HepG2 (cell line): Measurements from ENCODE around the gene CASKIN1. TPM values are rescaled to one million over a fixed set of nuclear protein-coding genes. Genes with fewer than 3 reads are reported as not detected.
A peak's percentile ranks its signal among the peaks of the same experiment; 100 is the strongest.

Experiments used
- CAMTA2 ChIP-seq: sonication (generic); formaldehyde crosslinking; IDR thresholded peaks from 2 replicates; pipeline ENCODE4 v1.4.0; 2020; ENCODE audit warnings: mild to moderate bottlenecking, missing genetic modification reagents, borderline replicate concordance
- DR1 ChIP-seq: sonication (generic); formaldehyde crosslinking; IDR thresholded peaks from 2 replicates; pipeline ENCODE4 v1.8.0; 2021; ENCODE audit warnings: mild to moderate bottlenecking, missing genetic modification reagents, inconsistent platforms
- KLF16 ChIP-seq, 2 experiments: sonication (generic) in 1 of 2; formaldehyde crosslinking in 1 of 2; IDR thresholded peaks; 2 replicates each; pipeline versions ENCODE4 v1.6.1 to v1.8.0; 2016 to 2023; ENCODE audit warnings: missing genetic modification reagents in 2 of 2, missing compliant biosample characterization in 1 of 2
- MED8 ChIP-seq: sonication (generic); formaldehyde crosslinking; IDR thresholded peaks from 2 replicates; pipeline ENCODE4 v1.8.1; 2023; ENCODE audit warnings: mild to moderate bottlenecking, missing genetic modification reagents; ENCODE audit not compliant: insufficient replicate concordance
- MEF2D ChIP-seq: sonication (generic); formaldehyde crosslinking; IDR thresholded peaks from 2 replicates; pipeline ENCODE4 v1.5.1; 2020; ENCODE audit warnings: mild to moderate bottlenecking, missing genetic modification reagents
- NFYC ChIP-seq: IDR thresholded peaks from 2 replicates; pipeline ENCODE4 v1.6.1; 2016; ENCODE audit warnings: missing genetic modification reagents, missing compliant biosample characterization
- RFXAP ChIP-seq: sonication (generic); formaldehyde crosslinking; IDR thresholded peaks from 2 replicates; pipeline ENCODE4 v1.4.0; 2020; ENCODE audit warnings: missing genetic modification reagents, borderline replicate concordance
- RNF2 ChIP-seq: fragments of 450-650 bp; conservative IDR thresholded peaks from 2 replicates; pipeline ENCODE4 v1.6.1; 2016; ENCODE audit warnings: low read depth
- SIN3A ChIP-seq: IDR thresholded peaks from 2 replicates; pipeline ENCODE4 v1.6.1; 2011; ENCODE audit warnings: low read depth, mild to moderate bottlenecking, control low read depth, low read length, borderline replicate concordance
- SP1 ChIP-seq, 2 experiments: fragments of 450-650 bp in 1 of 2; sonication (generic) in 1 of 2; formaldehyde crosslinking in 1 of 2; IDR thresholded peaks; 2 replicates each; pipeline versions ENCODE4 v1.4.0 to v1.6.1; 2016 to 2020; ENCODE audit warnings: missing genetic modification reagents in 1 of 2
- polyA plus RNA-seq, 8 experiments: library from polyadenylated mRNA; depleted of rRNA in 3 of 8; stranded (reverse) in 7 of 8; unstranded in 1 of 8; fragments of >200 nt; fragmentation: Illumina TruSeq in 4 of 8; extraction: Trizol in 4 of 8; gene quantifications; 2 replicates each; pipeline versions ENCODE4 v1.2.1 to v1.2.3, GENCODE V29; 2011 to 2016; ENCODE audit warnings: low read depth in 4 of 8, missing spikeins in 1 of 8, mixed read lengths in 1 of 8; ENCODE audit not compliant: insufficient read depth in 1 of 8
- total RNA-seq, 5 experiments: library from RNA; depleted of rRNA; stranded (reverse); fragments of >200 nt; fragmentation: Illumina TruSeq; extraction: Trizol; gene quantifications; 2 replicates each; pipeline ENCODE4 v1.2.3, GENCODE V29; 2016; ENCODE audit warnings: low read depth in 1 of 5
- TF ChIP-seq, protein P1 (sequence below): sonication (generic); formaldehyde crosslinking; IDR thresholded peaks from 2 replicates; pipeline ENCODE4 v1.9.0; 2022; ENCODE audit warnings: missing genetic modification reagents, mild to moderate bottlenecking, borderline replicate concordance
- TF ChIP-seq, protein P2 (sequence below): sonication (generic); formaldehyde crosslinking; IDR thresholded peaks from 2 replicates; pipeline ENCODE4 v1.4.0; 2020; ENCODE audit warnings: missing genetic modification reagents
- TF ChIP-seq, protein P3 (sequence below): sonication (generic); formaldehyde crosslinking; IDR thresholded peaks from 2 replicates; pipeline ENCODE4 v1.4.0; 2020; ENCODE audit warnings: missing genetic modification reagents, mild to moderate bottlenecking, borderline replicate concordance
- TF ChIP-seq, protein P4 (sequence below): sonication (generic); formaldehyde crosslinking; conservative IDR thresholded peaks from 2 replicates; pipeline ENCODE4 v1.8.1; 2023; ENCODE audit warnings: missing genetic modification reagents
- TF ChIP-seq, protein P5 (sequence below): sonication (generic); formaldehyde crosslinking; IDR thresholded peaks from 2 replicates; pipeline ENCODE4 v1.8.0; 2022; ENCODE audit warnings: missing genetic modification reagents, mild to moderate bottlenecking, borderline replicate concordance

CASKIN1 gene
- total and polyA plus RNA-seq, 2 of the 13 experiments (the other 11 are each of a cell fraction or from before 2014, with no cell fraction given), result 1.2 to 2.2 TPM

DNA sequence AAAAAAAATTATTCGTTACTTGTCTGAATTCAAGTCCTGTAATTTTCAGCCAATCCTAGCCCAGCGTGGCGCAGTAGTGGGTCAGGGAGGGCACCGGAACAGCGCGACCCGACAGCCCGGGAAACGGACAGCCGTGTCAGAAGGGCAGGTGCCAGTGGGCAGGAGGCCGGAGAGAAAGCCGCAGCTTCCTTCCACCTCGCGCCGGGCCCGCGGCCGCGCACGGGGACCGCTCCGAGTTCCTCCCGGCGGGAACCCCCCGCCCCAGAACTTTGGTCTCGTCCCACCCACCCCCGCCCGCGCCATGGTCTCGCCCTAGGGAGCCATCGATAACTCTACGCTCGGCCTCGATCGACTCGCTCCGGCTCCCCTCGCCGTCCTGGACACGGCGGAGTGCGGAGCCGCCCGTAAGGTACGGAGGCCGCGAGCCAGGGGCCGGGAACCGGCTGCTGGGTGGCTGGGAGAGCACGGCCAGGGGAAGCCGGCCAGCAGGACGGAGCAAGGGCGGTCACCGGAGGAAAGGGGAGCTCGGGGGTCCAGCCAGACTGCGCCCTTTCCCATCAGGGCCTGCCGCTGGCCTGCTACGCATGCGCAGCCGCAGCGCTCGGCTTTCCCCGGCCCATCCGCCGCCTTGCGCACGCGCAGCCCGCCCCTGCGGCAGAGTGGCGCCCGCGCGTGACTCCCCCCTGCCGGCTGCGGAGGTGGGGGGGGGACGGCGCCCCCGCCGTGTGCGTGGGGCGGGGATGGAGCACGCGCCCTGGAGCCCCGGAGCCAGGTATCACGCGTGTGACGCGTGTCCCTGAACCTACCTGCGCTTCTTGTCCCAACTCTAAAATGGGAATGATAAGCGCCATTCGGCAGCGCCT lies 8.9 kb upstream of the CASKIN1 start, which contains the start of gene MLST8 (continued):
- TF ChIP-seq, protein P1, sequence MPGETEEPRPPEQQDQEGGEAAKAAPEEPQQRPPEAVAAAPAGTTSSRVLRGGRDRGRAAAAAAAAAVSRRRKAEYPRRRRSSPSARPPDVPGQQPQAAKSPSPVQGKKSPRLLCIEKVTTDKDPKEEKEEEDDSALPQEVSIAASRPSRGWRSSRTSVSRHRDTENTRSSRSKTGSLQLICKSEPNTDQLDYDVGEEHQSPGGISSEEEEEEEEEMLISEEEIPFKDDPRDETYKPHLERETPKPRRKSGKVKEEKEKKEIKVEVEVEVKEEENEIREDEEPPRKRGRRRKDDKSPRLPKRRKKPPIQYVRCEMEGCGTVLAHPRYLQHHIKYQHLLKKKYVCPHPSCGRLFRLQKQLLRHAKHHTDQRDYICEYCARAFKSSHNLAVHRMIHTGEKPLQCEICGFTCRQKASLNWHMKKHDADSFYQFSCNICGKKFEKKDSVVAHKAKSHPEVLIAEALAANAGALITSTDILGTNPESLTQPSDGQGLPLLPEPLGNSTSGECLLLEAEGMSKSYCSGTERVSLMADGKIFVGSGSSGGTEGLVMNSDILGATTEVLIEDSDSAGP (CRISPR knock-in tag), result peak; percentile 61; the same call in 1 of the 2 replicates
- TF ChIP-seq, protein P2, sequence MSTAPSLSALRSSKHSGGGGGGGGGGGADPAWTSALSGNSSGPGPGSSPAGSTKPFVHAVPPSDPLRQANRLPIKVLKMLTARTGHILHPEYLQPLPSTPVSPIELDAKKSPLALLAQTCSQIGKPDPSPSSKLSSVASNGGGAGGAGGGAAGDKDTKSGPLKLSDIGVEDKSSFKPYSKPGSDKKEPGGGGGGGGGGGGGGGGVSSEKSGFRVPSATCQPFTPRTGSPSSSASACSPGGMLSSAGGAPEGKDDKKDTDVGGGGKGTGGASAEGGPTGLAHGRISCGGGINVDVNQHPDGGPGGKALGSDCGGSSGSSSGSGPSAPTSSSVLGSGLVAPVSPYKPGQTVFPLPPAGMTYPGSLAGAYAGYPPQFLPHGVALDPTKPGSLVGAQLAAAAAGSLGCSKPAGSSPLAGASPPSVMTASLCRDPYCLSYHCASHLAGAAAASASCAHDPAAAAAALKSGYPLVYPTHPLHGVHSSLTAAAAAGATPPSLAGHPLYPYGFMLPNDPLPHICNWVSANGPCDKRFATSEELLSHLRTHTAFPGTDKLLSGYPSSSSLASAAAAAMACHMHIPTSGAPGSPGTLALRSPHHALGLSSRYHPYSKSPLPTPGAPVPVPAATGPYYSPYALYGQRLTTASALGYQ (CRISPR knock-in tag), result no peak
- TF ChIP-seq NFYC, result 0 out of 2 replicates have a peak, but pooled peaks have one; percentile 22
- TF ChIP-seq MED8 (CRISPR knock-in tag), result peak; percentile 62
- TF ChIP-seq, protein P3, sequence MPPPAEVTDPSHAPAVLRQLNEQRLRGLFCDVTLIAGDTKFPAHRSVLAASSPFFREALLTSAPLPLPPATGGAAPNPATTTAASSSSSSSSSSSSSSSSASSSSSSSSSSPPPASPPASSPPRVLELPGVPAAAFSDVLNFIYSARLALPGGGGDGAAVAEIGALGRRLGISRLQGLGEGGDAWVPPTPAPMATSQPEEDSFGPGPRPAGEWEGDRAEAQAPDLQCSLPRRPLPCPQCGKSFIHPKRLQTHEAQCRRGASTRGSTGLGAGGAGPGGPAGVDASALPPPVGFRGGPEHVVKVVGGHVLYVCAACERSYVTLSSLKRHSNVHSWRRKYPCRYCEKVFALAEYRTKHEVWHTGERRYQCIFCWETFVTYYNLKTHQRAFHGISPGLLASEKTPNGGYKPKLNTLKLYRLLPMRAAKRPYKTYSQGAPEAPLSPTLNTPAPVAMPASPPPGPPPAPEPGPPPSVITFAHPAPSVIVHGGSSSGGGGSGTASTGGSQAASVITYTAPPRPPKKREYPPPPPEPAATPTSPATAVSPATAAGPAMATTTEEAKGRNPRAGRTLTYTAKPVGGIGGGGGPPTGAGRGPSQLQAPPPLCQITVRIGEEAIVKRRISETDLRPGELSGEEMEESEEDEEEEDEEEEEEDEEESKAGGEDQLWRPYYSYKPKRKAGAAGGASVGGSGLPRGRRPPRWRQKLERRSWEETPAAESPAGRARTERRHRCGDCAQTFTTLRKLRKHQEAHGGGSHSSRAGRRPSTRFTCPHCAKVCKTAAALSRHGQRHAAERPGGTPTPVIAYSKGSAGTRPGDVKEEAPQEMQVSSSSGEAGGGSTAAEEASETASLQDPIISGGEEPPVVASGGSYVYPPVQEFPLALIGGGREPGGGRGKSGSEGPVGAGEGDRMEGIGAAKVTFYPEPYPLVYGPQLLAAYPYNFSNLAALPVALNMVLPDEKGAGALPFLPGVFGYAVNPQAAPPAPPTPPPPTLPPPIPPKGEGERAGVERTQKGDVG (CRISPR knock-in tag), result 0 out of 2 replicates have a peak, but pooled peaks have one; percentile 7
- no peak for TF ChIP-seq SP1 (IDR thresholded peaks at IDR 0.05)
- TF ChIP-seq SP1 (CRISPR knock-in tag; IDR thresholded peaks at IDR 0.05), result 0 out of 2 replicates have a peak, but pooled peaks have one; percentile 42
- TF ChIP-seq DR1 (CRISPR knock-in tag), result peak; percentile 58; the same call in 1 of the 2 replicates
- 0 out of 2 replicates have a peak, but pooled peaks have one; percentile 37 for TF ChIP-seq MEF2D (CRISPR knock-in tag)
- no peak; the same call in 1 of the 2 replicates for TF ChIP-seq RFXAP
- TF ChIP-seq, protein P4, sequence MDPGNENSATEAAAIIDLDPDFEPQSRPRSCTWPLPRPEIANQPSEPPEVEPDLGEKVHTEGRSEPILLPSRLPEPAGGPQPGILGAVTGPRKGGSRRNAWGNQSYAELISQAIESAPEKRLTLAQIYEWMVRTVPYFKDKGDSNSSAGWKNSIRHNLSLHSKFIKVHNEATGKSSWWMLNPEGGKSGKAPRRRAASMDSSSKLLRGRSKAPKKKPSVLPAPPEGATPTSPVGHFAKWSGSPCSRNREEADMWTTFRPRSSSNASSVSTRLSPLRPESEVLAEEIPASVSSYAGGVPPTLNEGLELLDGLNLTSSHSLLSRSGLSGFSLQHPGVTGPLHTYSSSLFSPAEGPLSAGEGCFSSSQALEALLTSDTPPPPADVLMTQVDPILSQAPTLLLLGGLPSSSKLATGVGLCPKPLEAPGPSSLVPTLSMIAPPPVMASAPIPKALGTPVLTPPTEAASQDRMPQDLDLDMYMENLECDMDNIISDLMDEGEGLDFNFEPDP (CRISPR knock-in tag), result no peak; the same call in 1 of the 2 replicates
- 0 out of 2 replicates have a peak, but pooled peaks have one; percentile 61 for TF ChIP-seq SIN3A
- TF ChIP-seq, protein P5, sequence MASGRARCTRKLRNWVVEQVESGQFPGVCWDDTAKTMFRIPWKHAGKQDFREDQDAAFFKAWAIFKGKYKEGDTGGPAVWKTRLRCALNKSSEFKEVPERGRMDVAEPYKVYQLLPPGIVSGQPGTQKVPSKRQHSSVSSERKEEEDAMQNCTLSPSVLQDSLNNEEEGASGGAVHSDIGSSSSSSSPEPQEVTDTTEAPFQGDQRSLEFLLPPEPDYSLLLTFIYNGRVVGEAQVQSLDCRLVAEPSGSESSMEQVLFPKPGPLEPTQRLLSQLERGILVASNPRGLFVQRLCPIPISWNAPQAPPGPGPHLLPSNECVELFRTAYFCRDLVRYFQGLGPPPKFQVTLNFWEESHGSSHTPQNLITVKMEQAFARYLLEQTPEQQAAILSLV (CRISPR knock-in tag), result peak; percentile 77; the same call in 1 of the 2 replicates
- TF ChIP-seq KLF16 (CRISPR knock-in tag; IDR thresholded peaks at IDR 0.05), result peak in 1 of 2 experiments; percentile 60; a peak in 1 of 4 replicates
- no peak for TF ChIP-seq RNF2
- peak; percentile 68; the same call in 1 of the 2 replicates for TF ChIP-seq CAMTA2
